Neural crest cell (in vitro differentiated cells): ENCODE results near the gene HERC5. TPM values are rescaled to one million over a fixed set of nuclear protein-coding genes. Genes with fewer than 3 reads are reported as not detected.
"Not testable (repeated sequence)": the region's sequence is repeated elsewhere in the genome, so short reads cannot be mapped to it uniquely, and the experiment has no call there.

Experiments
- DNase-seq: peaks from one replicate; pipeline ENCODE4 v3.0.0; 2021; ENCODE audit warnings: low read depth, mixed read lengths, low spot score
- H3K27ac Mint-ChIP-seq: one replicate; pipeline ENCODE4 v1.8.0; 2021; ENCODE audit warnings: mild to moderate bottlenecking, mixed read lengths; ENCODE audit not compliant: unreplicated experiment
- H3K27me3 Mint-ChIP-seq: 2 replicates; pipeline ENCODE4 v1.8.0; 2021; ENCODE audit warnings: low read depth, mild to moderate bottlenecking, mixed read lengths
- H3K36me3 Mint-ChIP-seq: 2 replicates; pipeline ENCODE4 v1.8.0; 2021; ENCODE audit warnings: low read depth, mild to moderate bottlenecking, mixed read lengths
- H3K4me1 Mint-ChIP-seq: 2 replicates; pipeline ENCODE4 v1.8.0; 2021; ENCODE audit warnings: mixed read lengths
- H3K4me3 Mint-ChIP-seq: one replicate; pipeline ENCODE4 v1.8.0; 2021; ENCODE audit warnings: mild to moderate bottlenecking, mixed read lengths
- H3K9me3 Mint-ChIP-seq: 2 replicates; pipeline ENCODE4 v1.8.0; 2021; ENCODE audit warnings: mixed read lengths
- total RNA-seq: library from RNA; stranded (reverse); gene quantifications from 2 replicates; pipeline ENCODE4 v1.2.1, GENCODE V29; 2021
- TF ChIP-seq, protein P1 (sequence below): fragments of 200-600 bp; sonication (generic); conservative IDR thresholded peaks from 2 replicates; pipeline ENCODE4 v1.5.0; 2021; ENCODE audit warnings: antibody characterized with exemption, mild to moderate bottlenecking

Gene HERC5
- total RNA-seq, 1 donor from 2014 or later: 1.8 TPM

DNA sequence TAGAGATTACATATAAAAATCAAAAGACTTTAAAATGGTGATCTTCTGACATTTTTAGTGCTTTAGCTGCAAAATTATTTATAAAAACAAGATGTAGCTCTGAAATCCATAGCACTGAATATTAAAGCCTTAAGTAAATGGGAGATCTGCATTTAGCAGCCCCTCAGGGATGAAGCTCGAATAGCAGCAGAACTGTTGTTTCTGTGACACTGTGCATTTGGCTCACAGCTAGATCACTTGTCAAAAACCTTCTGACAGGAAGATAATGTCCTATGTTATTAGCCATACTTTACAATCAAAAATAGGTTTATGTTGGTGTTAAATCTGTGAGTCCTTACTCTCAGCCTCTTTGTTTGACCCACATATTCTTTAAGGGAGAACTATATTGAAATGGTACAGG is 80.8 kb downstream of the HERC5 start:
- Mint-ChIP-seq H3K4me3 (no peak overlapping the region), H3K27me3 (no peaks in the 10 kb centered on the region), H3K9me3 (no peaks in the 10 kb centered on the region), H3K4me1 (peaks cover 3% of the 10 kb centered on the region), H3K36me3 (no peaks in the 10 kb centered on the region), H3K27ac (no peak overlapping the region)
- TF ChIP-seq, protein P1, sequence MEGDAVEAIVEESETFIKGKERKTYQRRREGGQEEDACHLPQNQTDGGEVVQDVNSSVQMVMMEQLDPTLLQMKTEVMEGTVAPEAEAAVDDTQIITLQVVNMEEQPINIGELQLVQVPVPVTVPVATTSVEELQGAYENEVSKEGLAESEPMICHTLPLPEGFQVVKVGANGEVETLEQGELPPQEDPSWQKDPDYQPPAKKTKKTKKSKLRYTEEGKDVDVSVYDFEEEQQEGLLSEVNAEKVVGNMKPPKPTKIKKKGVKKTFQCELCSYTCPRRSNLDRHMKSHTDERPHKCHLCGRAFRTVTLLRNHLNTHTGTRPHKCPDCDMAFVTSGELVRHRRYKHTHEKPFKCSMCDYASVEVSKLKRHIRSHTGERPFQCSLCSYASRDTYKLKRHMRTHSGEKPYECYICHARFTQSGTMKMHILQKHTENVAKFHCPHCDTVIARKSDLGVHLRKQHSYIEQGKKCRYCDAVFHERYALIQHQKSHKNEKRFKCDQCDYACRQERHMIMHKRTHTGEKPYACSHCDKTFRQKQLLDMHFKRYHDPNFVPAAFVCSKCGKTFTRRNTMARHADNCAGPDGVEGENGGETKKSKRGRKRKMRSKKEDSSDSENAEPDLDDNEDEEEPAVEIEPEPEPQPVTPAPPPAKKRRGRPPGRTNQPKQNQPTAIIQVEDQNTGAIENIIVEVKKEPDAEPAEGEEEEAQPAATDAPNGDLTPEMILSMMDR: no peak
- DNase-seq: no peak

- DNase-seq: peak; percentile 58
- not testable (repeated sequence) for H3K9me3 Mint-ChIP-seq, H3K27me3 Mint-ChIP-seq
Measured at GRCh38 chr4:88539322-88540068, 82.6 kb downstream of the HERC5 start.

DNA sequence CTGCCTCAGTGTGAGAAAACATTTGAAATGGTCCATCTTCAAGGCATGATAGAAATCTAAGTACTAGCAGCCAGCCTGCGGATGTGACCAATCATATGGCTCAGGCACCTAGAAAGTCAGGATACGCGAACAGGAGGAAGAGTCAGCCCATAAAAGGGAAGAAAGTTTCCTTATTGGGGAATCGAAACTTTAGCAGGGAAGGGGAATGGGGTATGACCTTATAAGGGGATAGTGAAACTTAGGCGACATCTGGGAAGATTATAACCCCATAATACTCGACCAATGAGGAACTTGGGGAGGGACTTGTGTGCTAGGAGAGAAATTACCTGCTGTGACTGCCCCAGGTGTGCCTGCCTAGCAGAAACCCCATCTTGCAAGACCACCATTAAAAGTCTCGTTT is 92.9 kb downstream of the HERC5 start:
- TF ChIP-seq, protein P1: no peak
- no peaks in the 10 kb centered on the region for H3K9me3 Mint-ChIP-seq
- no peak overlapping the region for H3K27ac Mint-ChIP-seq
- no peaks in the 10 kb centered on the region for H3K36me3 Mint-ChIP-seq
- no peaks in the 10 kb centered on the region for H3K4me1 Mint-ChIP-seq
- no peak for DNase-seq
- no peak overlapping the region for H3K4me3 Mint-ChIP-seq
- peaks cover 2% of the 10 kb centered on the region for H3K27me3 Mint-ChIP-seq

More at GRCh38 chr4:88539322-88540068, 82.6 kb downstream of the HERC5 start:
- not testable (repeated sequence) for H3K4me3 Mint-ChIP-seq, H3K27ac Mint-ChIP-seq, H3K4me1 Mint-ChIP-seq, H3K36me3 Mint-ChIP-seq
- TF ChIP-seq, protein P1: peak; percentile 72

Other genes starting within 250 kb of the HERC5 start
- 17.6 TPM in 2 replicates for gene PPM1K, start 172.6 kb upstream of the HERC5 start, total RNA-seq
- gene HERC6, start 78.3 kb upstream of the HERC5 start, total RNA-seq: 0.59 and 0.93 TPM in 2 replicates
- 61.3 and 64.3 TPM in 2 replicates for gene PYURF, start 66.7 kb downstream of the HERC5 start, total RNA-seq
- 5.1 and 6.5 TPM in 2 replicates for gene HERC3, start 135.4 kb downstream of the HERC5 start, total RNA-seq
- 6.7 and 7.5 TPM in 2 replicates for gene NAP1L5, start 240.7 kb downstream of the HERC5 start, total RNA-seq